Spleen (tissue), 11 donors: ENCODE data around the gene COL4A1. TPM values are rescaled to one million over a fixed set of nuclear protein-coding genes. Genes with fewer than 3 reads are reported as not detected.

Experiments
- DNase-seq: peaks from one replicate; pipeline ENCODE4 v3.0.0-alpha.2; 2020
- H3K27ac ChIP-seq, 8 donors: fragments of 200-600 bp; sonication (generic) in 7 of 8; 1 replicate in 4 of 8; 2 replicates in 4 of 8; pipeline versions ENCODE4 v1.5.0 to v1.8.0; 2016 to 2021; ENCODE audit warnings: inconsistent platforms in 4 of 8, mild to moderate bottlenecking in 4 of 8, moderate library complexity in 1 of 8
- H3K27me3 ChIP-seq, 7 donors: fragments of 200-600 bp; sonication (generic) in 6 of 7; replicated peaks in 1 of 7; 1 replicate in 4 of 7; 2 replicates in 3 of 7; pipeline versions ENCODE4 v1.5.0 to v1.8.0; 2016 to 2021; ENCODE audit warnings: inconsistent platforms in 3 of 7, mild to moderate bottlenecking in 1 of 7
- H3K36me3 ChIP-seq, 6 donors: fragments of 200-600 bp; sonication (generic) in 5 of 6; 1 replicate in 4 of 6; 2 replicates in 2 of 6; pipeline versions ENCODE4 v1.5.0 to v1.8.0; 2016 to 2021; ENCODE audit warnings: inconsistent platforms in 2 of 6
- H3K4me1 ChIP-seq, 6 donors: fragments of 200-600 bp; sonication (generic) in 5 of 6; 1 replicate in 3 of 6; 2 replicates in 3 of 6; pipeline versions ENCODE4 v1.5.0 to v1.8.0; 2016 to 2021; ENCODE audit warnings: inconsistent platforms in 3 of 6
- H3K4me3 ChIP-seq, 8 donors: fragments of 200-600 bp; sonication (generic) in 7 of 8; 1 replicate in 4 of 8; 2 replicates in 4 of 8; pipeline versions ENCODE4 v1.5.0 to v1.8.0; 2016 to 2021; ENCODE audit warnings: inconsistent platforms in 4 of 8, mild to moderate bottlenecking in 4 of 8, moderate library complexity in 2 of 8
- H3K9me3 ChIP-seq, 8 donors: fragments of 200-600 bp; sonication (generic) in 7 of 8; 1 replicate in 4 of 8; 2 replicates in 4 of 8; pipeline versions ENCODE4 v1.5.0 to v1.8.0; 2016 to 2021; ENCODE audit warnings: inconsistent platforms in 4 of 8
- CTCF ChIP-seq, 11 experiments: fragments of 200-600 bp in 7 of 11; fragments of 450-650 bp in 4 of 11; sonication (generic) in 4 of 11; IDR thresholded peaks in 8 of 11; conservative IDR thresholded peaks in 3 of 11; 1 replicate in 7 of 11; 2 replicates in 4 of 11; pipeline versions ENCODE4 v1.4.0 to v1.8.0; 2016 to 2021; ENCODE audit warnings: antibody characterized with exemption in 11 of 11, inconsistent platforms in 4 of 11, mild to moderate bottlenecking in 1 of 11
- POLR2A ChIP-seq, 3 donors: fragments of 450-650 bp; IDR thresholded peaks; one replicate each; pipeline ENCODE4 v1.5.1; 2017; ENCODE audit warnings: antibody characterized with exemption in 3 of 3, mild to moderate bottlenecking in 1 of 3
- POLR2AphosphoS5 ChIP-seq, 3 donors: sonication (generic); formaldehyde crosslinking; IDR thresholded peaks; one replicate each; pipeline ENCODE4 v1.5.1; 2017; ENCODE audit warnings: antibody characterized with exemption in 3 of 3
- WGBS, 5 donors: extraction: QIAGEN DNeasy Blood & Tissue Kit in 3 of 5; methylation state at CpG; one replicate each; pipeline versions ENCODE4 v1.1.5 to v1.1.7; 2013 to 2018; 5-methylcytosine and 5-hydroxymethylcytosine counted together
- intact Hi-C: fragments of 100-400 bp; cut with DNase I; formaldehyde crosslinking; loops from one replicate; pipeline ENCODE4 v1.15.0; 2023; ENCODE audit warnings: low total_unique reads
- polyA plus RNA-seq, 3 donors: library from polyadenylated mRNA; stranded (reverse); fragments of 200-250 nt; gene quantifications; one replicate each; pipeline ENCODE4 v1.2.1, GENCODE V29; 2013
- total RNA-seq, 7 donors: library from RNA; depleted of rRNA in 3 of 7; stranded (reverse); fragments of >200 nt in 3 of 7; fragmentation: NEBNext Ultra II Directional in 4 of 7; extraction: Animal tissue kit (Norgen Biotek cat#: 25700) in 4 of 7; gene quantifications; one replicate each; pipeline versions ENCODE4 v1.1.0 to v1.2.1, GENCODE V29; 2016 to 2021
- donor health status: healthy with polysubstance abuse.
- donor health status: DM: no; HTN: no; CAD: no; lungs with moderate emphysema.
- donor health status: DM: no; HTN: no; CAD: no.
- donor health status: Bipolar disorder and iron deficiency.
- donor health status: healthy.
- donor health status: DM: no; HTN: no; CAD: no.
- donor health status: DM: yes; HTN: yes; CAD: no.

Gene COL4A1
- total and polyA plus RNA-seq, 10 donors, result 37.9 to 959 (median 340) TPM

GRCh38 chr13:110251193-110251819 lies 55.7 kb downstream of the COL4A1 start:
- Histone ChIP-seq H3K4me1 (peaks cover 0 to 22% (median 6%) of the 10 kb centered on the region in 6 donors), H3K4me3 (no peak overlapping the region), H3K27me3 (no peaks in the 10 kb centered on the region), H3K9me3 (no peaks in the 10 kb centered on the region), H3K27ac (peak overlapping the region in 7 of 8 donors; percentile 47 to 83 (median 77)), H3K36me3 (no peaks in the 10 kb centered on the region)
- no peak for TF ChIP-seq POLR2A (IDR thresholded peaks at IDR 0.05)
- no peak for TF ChIP-seq POLR2AphosphoS5 (IDR thresholded peaks at IDR 0.05)
- TF ChIP-seq CTCF (IDR thresholded peaks at IDR 0.05 in 8 of 11, conservative IDR thresholded peaks at IDR 0.05 in 3 of 11), result no peak
- intact Hi-C loops, result no loop called here
- no peak for DNase-seq
- WGBS, 5 donors, result 72 to 84% (median 83%) methylated on average over 12 of the region's 12 CpGs

GRCh38 chr13:110250258-110250891 lies 56.6 kb downstream of the COL4A1 start:
- intact Hi-C loops, result no loop called here
- DNase-seq, result no peak

GRCh38 chr13:110249326-110249725 lies 57.6 kb downstream of the COL4A1 start:
- H3K4me1 ChIP-seq, result peaks cover 0 to 26% (median 10%) of the 10 kb centered on the region in 6 donors
- WGBS, 5 donors, result 77 to 85% (median 83%) methylated on average over 13 of the region's 13 CpGs
- H3K9me3 ChIP-seq, result no peaks in the 10 kb centered on the region
- no peak for DNase-seq
- no peaks in the 10 kb centered on the region for H3K27me3 ChIP-seq
- TF ChIP-seq CTCF (IDR thresholded peaks at IDR 0.05 in 8 of 11, conservative IDR thresholded peaks at IDR 0.05 in 3 of 11), result no peak
- no peak for TF ChIP-seq POLR2A (IDR thresholded peaks at IDR 0.05)
- TF ChIP-seq POLR2AphosphoS5 (IDR thresholded peaks at IDR 0.05), result no peak
- intact Hi-C loops, result no loop called here
- no peak overlapping the region for H3K4me3 ChIP-seq
- H3K27ac ChIP-seq, result peak overlapping the region in 6 of 8 donors; percentile 47 to 83 (median 78)
- no peaks in the 10 kb centered on the region for H3K36me3 ChIP-seq

More at GRCh38 chr13:110250258-110250891, 56.6 kb downstream of the COL4A1 start:
- no peaks in the 10 kb centered on the region for H3K36me3 ChIP-seq
- peaks cover 0 to 20% (median 8%) of the 10 kb centered on the region in 6 donors for H3K4me1 ChIP-seq
- H3K27ac ChIP-seq, result peak overlapping the region in 7 of 8 donors; percentile 47 to 83 (median 77)
- WGBS, 5 donors, result 55 to 74% (median 65%) methylated on average over 10 of the region's 10 CpGs
- H3K27me3 ChIP-seq, result no peaks in the 10 kb centered on the region
- H3K9me3 ChIP-seq, result no peaks in the 10 kb centered on the region
- TF ChIP-seq POLR2AphosphoS5 (IDR thresholded peaks at IDR 0.05) (peak; percentile 67 to 75 (median 68)), POLR2A (IDR thresholded peaks at IDR 0.05) (no peak)
- no peak overlapping the region for H3K4me3 ChIP-seq

- TF ChIP-seq POLR2AphosphoS5 (IDR thresholded peaks at IDR 0.05) (peak in 1 of 3 donors; percentile 64), CTCF (IDR thresholded peaks at IDR 0.05 in 8 of 11, conservative IDR thresholded peaks at IDR 0.05 in 3 of 11) (no peak), POLR2A (IDR thresholded peaks at IDR 0.05) (no peak)
- Histone ChIP-seq H3K4me1 (peaks cover 0 to 26% (median 10%) of the 10 kb centered on the region in 6 donors), H3K27me3 (peaks cover 0 to under 1% (median 0%) of the 10 kb centered on the region in 7 donors), H3K27ac (peak overlapping the region in 7 of 8 donors; percentile 69 to 83 (median 78)), H3K36me3 (no peaks in the 10 kb centered on the region), H3K4me3 (no peak overlapping the region), H3K9me3 (no peaks in the 10 kb centered on the region)
- WGBS, 5 donors, result 92 to 95% (median 95%) methylated on average over 26 to 27 of the region's 27 CpGs
- DNase-seq, result no peak
- intact Hi-C loops, result no loop called here
Measured at GRCh38 chr13:110248449-110249143, 58.4 kb downstream of the COL4A1 start.
